Choroid plexus epithelial cell (primary cell): ENCODE data around the gene SLC6A16.

Experiments
- DNase-seq: peaks from one replicate; pipeline ENCODE4 v3.0.0-alpha.2; 2010; ENCODE audit warnings: low read depth
- H3K4me3 ChIP-seq: 2 replicates; pipeline ENCODE4 v1.5.1; 2011; ENCODE audit warnings: low read depth, mild to moderate bottlenecking, control low read depth, low read length, moderate library complexity
- CTCF ChIP-seq: conservative IDR thresholded peaks from 2 replicates; pipeline ENCODE4 v1.5.1; 2011; ENCODE audit warnings: low read depth, mild to moderate bottlenecking, control low read depth, inconsistent platforms, low read length, moderate library complexity

The SLC6A16 gene

GRCh38 chr19:49249933-49250332 is 75.1 kb downstream of the SLC6A16 start:
- no peak overlapping the region for H3K4me3 ChIP-seq
- DNase-seq: no peak
- no peak for TF ChIP-seq CTCF

- no peak for DNase-seq
- no peak overlapping the region for H3K4me3 ChIP-seq
- no peak for TF ChIP-seq CTCF
Observed at GRCh38 chr19:49247676-49248075, 77.3 kb downstream of the SLC6A16 start.

DNA sequence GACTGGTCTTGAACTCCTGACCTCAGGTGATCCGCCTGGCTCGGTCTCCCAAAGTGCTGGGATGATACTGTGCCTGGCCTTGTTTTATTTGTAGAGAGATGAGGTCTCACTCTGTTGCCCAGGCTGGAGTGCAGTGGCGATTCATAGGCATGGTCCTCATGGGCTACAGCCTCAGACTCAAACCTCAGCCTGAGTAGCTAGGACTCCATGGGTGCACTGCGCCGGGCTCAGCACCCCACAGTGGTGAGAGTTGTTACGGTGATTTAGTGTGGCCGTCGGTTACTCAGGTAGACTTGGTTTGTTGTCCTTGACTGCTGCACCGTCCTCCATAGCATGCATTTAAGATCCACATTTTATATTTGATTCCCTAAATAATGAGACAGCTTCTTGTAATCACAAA is 80.7 kb downstream of the SLC6A16 start:
- H3K4me3 ChIP-seq: no peak overlapping the region
- no peak for DNase-seq
- no peak for TF ChIP-seq CTCF

DNA sequence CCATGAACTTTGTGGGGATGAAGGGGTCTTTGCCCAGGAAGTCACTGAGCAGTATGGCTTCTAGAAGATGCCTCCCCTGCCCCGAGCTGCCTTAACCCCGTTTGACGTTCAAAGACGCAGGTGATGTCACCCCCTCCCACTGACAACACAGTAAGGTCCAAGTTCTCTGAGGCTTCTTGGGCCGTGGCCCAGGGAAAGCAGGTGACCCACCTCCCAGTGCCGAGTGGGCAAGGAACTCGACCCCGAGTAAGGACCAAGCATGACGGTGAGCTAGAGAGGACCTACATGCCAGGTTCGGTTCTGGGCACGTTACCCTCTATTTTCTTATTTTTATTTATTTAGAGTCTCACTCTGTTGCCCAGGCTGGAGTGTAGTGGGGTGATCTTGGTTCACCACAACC is 81.3 kb downstream of the SLC6A16 start:
- H3K4me3 ChIP-seq: no peak overlapping the region
- no peak for TF ChIP-seq CTCF
- no peak for DNase-seq

GRCh38 chr19:49243129-49243528 is 81.9 kb downstream of the SLC6A16 start:
- DNase-seq: no peak
- TF ChIP-seq CTCF: no peak
- H3K4me3 ChIP-seq: no peak overlapping the region

DNA sequence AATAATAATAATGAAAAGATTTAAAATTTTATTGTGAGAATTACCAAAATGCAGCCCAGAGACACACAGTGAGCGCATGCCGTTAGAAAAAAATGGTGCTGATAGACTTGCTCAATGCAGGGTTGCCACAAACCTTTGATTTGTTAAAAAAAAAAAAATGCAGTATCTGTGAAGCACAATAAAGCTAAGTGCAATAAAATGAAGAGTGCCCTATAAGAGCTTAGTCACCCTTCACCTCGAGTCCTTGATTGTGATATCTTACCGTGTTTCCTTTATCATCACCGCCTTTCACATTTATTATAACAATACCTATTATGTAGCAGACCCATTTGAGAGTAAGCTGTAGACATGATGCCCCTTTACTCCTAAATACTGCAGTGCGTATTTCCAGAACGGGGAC is 83.2 kb downstream of the SLC6A16 start:
- no peak overlapping the region for H3K4me3 ChIP-seq
- no peak for TF ChIP-seq CTCF
- DNase-seq: no peak
